Stomach (tissue), 4 donors: ENCODE measurements around the gene RBPJ.

ENCODE experiments used
- CTCF ChIP-seq, 7 experiments: fragments of 450-650 bp in 4 of 7; fragments of 200-600 bp in 3 of 7; sonication (generic) in 3 of 7; IDR thresholded peaks; one replicate each; pipeline ENCODE4 v1.5.1; 2016 to 2019; ENCODE audit warnings: antibody characterized with exemption in 7 of 7, control low read depth in 2 of 7, mild to moderate bottlenecking in 1 of 7
- POLR2A ChIP-seq, 4 donors: fragments of 450-650 bp; IDR thresholded peaks; one replicate each; pipeline ENCODE4 v1.6.1; 2016; ENCODE audit warnings: antibody characterized with exemption in 4 of 4, control low read depth in 2 of 4, mild to moderate bottlenecking in 1 of 4, moderate library complexity in 1 of 4
- POLR2AphosphoS5 ChIP-seq, 3 donors: sonication (generic); formaldehyde crosslinking; IDR thresholded peaks; one replicate each; pipeline ENCODE4 v1.6.1; 2016; ENCODE audit warnings: antibody characterized with exemption in 3 of 3

DNA sequence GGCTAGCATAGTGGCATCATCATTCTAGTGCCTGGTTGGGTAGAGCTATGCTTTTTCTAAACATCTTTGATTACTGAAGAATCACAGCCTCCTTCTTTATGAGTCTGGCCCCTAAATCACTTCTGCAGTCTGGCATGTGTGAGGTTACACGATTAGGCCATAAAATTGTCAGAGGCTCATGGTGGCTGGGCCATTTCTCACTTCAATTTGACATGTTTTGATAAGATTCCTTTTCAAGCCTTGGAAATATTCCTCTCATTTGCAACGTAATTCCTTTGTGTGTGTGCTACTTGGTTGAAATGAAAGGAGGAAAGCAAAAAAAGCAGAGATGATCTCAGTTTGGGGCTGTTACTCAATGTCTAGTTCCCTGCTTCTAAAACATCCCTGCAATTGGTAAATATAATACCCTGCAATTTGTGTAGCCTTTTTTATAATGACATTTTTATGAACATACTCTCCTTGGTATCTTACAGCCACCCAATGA is 163.3 kb downstream of the RBPJ start:
- TF ChIP-seq POLR2A (IDR thresholded peaks at IDR 0.05) (no peak), POLR2AphosphoS5 (IDR thresholded peaks at IDR 0.05) (peak in 1 of 3 donors; percentile 58), CTCF (IDR thresholded peaks at IDR 0.05) (no peak)
